Measurements from ENCODE around the gene IL17D.
"Not testable (repeated sequence)": the region's sequence is repeated elsewhere in the genome, so short reads cannot be mapped to it uniquely, and the experiment has no call there.

DNA sequence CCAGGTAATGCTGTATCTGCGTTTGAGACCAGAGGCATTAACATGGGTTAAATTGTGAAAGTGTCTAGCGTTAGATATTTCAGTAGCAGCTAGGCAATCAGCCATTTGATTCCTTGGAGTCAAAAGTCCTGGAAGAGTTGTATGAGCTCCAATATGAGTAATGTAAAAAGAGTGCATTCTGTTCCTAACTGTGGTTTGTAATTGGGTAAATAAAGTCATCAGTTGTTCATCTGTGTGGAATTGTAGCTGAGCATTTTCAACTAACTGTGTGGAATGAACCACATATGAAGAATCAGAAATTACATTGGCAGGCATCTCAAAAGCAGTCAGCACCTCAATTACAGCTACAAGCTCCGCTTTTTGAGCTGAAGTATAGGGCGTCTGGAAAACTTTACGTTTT lies 22.0 kb upstream of the IL17D start:
- TF ChIP-seq EZH2 (IDR thresholded peaks at IDR 0.05; ENCODE audit: insufficient read depth, poor library complexity, severe bottlenecking) = not testable (repeated sequence)
- TF ChIP-seq EZH2phosphoT487 (IDR thresholded peaks at IDR 0.05; ENCODE audit: insufficient read depth, low read depth) = peak; percentile 89

Data from GM23248 (cell line).